C4-2B (cell line): ENCODE measurements around the gene DNAJC5.

Experiments
- H3K27ac ChIP-seq: fragments of 450-650 bp; 2 replicates; pipeline ENCODE4 v1.5.1; 2017
- ZFX ChIP-seq: fragments of 450-650 bp; IDR thresholded peaks from 2 replicates; pipeline ENCODE4 v1.6.1; 2017
- TF ChIP-seq, protein P1 (sequence below): fragments of 450-650 bp; conservative IDR thresholded peaks from 2 replicates; pipeline ENCODE4 v1.5.1; 2017; ENCODE audit warnings: mild to moderate bottlenecking

DNAJC5 gene

DNA sequence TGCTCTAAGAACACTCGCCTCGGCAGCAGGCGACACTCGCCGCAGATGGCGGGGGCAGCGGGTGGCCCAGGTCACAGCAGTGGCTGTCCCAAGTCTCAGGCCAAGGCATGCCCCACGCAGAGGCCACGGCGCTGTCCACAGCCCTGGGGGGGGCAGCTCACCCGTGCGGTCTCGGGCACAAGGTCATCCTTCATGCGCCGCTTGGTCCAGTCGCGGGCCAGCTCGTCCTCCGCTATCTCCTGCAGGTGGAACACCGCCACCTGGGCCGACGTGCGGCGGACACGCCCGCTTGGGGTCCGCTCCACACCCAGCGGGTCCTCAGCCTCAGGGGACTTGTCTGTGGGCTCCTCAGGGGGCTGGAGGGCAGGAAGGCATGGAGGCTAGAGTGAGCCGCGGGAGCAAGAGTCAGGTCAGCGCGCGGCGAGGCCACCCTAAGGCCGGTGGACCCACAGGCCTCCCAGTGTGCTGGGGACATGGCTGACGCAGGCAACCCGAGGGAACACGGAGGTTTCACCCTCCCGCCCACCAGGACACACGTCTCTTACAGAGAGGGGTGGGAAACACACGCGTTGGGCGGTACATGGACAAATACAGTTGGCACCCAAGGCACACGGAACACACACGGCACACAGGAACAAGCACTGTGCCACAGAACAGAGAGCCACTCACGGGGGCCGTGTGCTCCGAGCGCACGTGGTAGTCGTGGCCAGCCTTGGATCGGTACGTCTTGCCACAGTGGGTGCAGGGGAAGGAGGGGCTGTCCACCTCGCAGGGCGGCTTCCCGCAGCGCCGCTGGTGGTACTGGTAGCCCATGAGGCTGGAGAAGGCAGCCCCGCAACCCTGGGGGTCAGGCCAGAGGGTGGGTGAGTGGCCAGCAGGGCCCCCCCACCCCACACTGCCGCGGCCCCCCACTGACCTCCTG lies 67.8 kb downstream of the DNAJC5 start:
- H3K27ac ChIP-seq, result no peak overlapping the region
- TF ChIP-seq ZFX, result no peak
- TF ChIP-seq, protein P1, sequence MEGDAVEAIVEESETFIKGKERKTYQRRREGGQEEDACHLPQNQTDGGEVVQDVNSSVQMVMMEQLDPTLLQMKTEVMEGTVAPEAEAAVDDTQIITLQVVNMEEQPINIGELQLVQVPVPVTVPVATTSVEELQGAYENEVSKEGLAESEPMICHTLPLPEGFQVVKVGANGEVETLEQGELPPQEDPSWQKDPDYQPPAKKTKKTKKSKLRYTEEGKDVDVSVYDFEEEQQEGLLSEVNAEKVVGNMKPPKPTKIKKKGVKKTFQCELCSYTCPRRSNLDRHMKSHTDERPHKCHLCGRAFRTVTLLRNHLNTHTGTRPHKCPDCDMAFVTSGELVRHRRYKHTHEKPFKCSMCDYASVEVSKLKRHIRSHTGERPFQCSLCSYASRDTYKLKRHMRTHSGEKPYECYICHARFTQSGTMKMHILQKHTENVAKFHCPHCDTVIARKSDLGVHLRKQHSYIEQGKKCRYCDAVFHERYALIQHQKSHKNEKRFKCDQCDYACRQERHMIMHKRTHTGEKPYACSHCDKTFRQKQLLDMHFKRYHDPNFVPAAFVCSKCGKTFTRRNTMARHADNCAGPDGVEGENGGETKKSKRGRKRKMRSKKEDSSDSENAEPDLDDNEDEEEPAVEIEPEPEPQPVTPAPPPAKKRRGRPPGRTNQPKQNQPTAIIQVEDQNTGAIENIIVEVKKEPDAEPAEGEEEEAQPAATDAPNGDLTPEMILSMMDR, result no peak

DNA sequence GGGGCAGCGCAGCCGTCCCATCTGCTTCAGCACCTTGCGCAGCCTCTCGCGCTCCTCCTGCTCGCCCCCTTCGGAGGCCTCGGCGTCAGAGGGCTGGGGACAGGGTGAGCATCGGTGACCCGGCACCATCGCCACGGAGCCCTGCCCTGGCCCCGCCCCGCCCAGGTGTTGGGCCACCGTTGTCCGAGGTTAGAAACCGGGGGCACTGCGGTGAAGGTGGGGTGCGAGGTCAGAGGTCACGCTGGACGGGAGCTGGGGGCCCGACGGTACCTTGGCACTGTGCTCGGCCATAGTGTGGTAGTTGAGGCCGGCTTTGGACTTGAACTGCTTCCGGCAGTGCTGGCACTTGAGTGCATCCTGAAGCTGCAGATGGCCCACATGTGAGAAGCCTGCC lies 68.4 kb downstream of the DNAJC5 start:
- TF ChIP-seq, protein P1, result no peak
- TF ChIP-seq ZFX, result no peak
- H3K27ac ChIP-seq, result no peak overlapping the region

DNA sequence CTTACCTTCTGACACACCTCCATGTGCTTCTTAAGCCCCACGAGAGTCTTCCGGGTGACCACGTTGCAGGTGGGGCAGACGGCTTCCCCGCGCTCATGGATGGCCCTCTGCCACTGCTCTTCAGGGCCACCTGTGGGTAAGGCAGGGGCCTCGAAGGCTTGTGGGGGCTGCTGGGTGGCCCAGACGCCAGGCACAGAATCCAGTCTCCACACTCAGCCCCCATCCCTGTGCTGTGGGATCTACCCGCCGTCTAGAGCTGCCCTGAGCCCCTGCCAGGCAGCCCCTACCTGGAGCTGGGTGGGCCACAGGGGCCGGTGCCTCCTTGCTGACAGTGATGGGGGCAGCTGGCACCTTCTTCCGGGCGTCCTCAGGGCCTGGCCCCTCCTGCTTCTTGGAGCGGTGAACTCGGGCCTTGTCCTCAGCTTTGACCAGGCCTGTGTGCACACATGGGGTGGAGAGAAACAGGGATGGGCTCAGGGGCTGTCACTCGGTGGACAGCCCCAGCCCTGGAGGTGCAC lies 68.9 kb downstream of the DNAJC5 start:
- TF ChIP-seq ZFX, result no peak
- TF ChIP-seq, protein P1, result no peak
- no peak overlapping the region for H3K27ac ChIP-seq

DNA sequence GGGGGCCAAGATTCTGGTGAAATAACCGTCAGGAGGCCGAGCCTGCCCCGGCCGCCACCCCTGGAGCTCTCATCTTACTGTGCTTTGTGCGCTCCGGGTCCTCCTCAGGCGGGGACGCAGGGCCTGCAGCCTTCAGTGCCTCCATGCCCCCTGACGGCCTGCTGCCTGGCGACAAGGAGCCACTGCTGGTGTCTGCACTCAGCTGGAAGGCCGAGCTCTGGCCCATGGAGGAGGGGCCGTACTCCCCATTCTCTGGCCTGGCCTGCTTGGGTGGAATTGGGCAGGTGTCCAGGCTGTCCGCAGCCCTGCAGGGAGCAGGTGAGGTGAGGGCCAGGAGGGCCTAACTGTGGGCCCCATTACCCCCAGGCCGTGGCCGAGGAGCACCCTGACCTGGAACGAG lies 69.5 kb downstream of the DNAJC5 start:
- no peak overlapping the region for H3K27ac ChIP-seq
- TF ChIP-seq, protein P1, result no peak
- no peak for TF ChIP-seq ZFX

DNA sequence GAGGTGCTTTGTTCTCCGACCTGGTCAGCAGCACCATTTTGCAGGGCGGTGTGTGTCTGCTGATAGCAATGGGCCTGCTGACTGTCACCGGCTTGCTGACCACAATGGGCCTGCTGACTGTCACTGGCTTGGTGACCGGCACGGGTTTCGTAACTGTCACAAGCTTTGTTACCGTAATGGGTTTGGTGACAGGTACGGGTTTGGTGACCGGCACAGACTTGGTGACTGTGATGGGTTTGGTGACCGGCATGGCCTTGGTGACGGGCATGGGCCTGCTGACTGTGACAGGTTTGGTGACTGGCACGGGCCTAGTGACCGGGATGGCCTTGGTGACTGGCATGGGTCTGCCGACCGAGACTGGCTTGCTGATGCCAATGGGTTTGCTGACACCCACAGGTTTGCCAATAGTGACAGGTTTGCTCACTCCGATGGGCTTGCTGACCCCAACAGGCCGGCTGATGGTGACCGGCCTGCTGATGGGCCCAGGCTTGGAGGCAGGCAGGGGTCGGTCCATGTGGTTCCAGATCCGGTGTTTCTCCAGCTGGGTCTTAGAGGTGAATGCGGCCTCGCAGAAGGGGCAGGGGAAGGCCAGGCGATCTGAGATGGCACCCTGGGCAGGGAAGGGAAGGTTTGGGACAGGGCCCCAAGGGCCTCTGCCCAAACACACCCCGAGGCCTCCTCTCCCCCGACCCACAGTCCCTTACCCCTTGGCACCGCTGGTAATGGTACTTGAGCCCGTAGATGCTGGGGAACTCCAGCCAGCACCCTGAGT lies 71.4 kb downstream of the DNAJC5 start:
- TF ChIP-seq, protein P1, result no peak
- H3K27ac ChIP-seq, result no peak overlapping the region

DNA sequence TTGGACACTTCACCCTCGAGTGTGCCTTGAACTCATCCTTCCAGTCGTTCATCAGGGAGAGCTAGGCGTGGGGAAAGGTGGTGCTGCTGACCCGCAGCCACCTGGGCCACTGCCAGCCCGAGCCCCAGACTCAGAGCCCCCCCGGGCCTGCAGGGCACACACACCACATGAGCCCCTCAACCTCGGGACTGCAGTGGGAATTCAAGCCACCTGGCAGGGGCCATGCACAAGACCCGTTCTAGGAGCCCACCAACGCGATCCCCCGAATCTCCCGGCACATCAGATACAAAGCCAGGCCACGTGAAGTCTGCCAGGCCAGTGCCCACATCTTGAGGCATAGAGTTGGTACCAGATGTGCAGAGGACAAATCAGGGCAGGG lies 72.0 kb downstream of the DNAJC5 start:
- TF ChIP-seq, protein P1, result no peak
- no peak for TF ChIP-seq ZFX
- no peak overlapping the region for H3K27ac ChIP-seq
